ENCODE results near the gene RFT1. TPM values are rescaled to one million over a fixed set of nuclear protein-coding genes. Genes with fewer than 3 reads are reported as not detected.

Gene RFT1
- total RNA-seq, 5 donors from 2014 or later (not counting 1 experiment from before 2014, with no cell fraction given), result 14.4 to 27.8 (median 26.6) TPM

- Histone ChIP-seq H3K36me3 (ENCODE audit: control insufficient read depth in 2 of 2, extremely low read depth in 1 of 2, insufficient read depth in 1 of 2, low read length in 1 of 2) (peaks cover 2 to 44% of the 10 kb centered on the region in 2 donors), H3K4me3 (ENCODE audit: control insufficient read depth in 1 of 2, extremely low read depth in 1 of 2, low read length in 1 of 2) (no peak overlapping the region), H3K4me1 (ENCODE audit: control insufficient read depth in 1 of 2, extremely low read depth in 1 of 2, insufficient read depth in 2 of 2, low read length in 2 of 2) (peaks cover 3 to 9% of the 10 kb centered on the region in 2 experiments), H3K27me3 (replicated peaks in 1 of 2; ENCODE audit: control insufficient read depth in 2 of 2, extremely low read depth in 1 of 2, insufficient read depth in 2 of 2, low read length in 1 of 2) (no peaks in the 10 kb centered on the region), H3K9me3 (no peaks in the 10 kb centered on the region), H3K27ac (ENCODE audit: low read length) (no peak overlapping the region)
- Mint-ChIP-seq H3K4me3 (peak overlapping the region in 1 of 3 donors; percentile 8), H3K4me1 (peaks cover 9 to 28% (median 14%) of the 10 kb centered on the region in 3 donors), H3K36me3 (peaks cover 32% of the 10 kb centered on the region), H3K27ac (peak overlapping the region in 1 of 2 donors; percentile 68), H3K27me3 (no peaks in the 10 kb centered on the region), H3K9me3 (no peaks in the 10 kb centered on the region)
- DNase-seq (peak in 24 of 35 experiments; percentile 9 to 64 (median 26)), ATAC-seq (replicated peaks in 1 of 4) (peak in 3 of 4 experiments; percentile 50 to 80 (median 59))
- ChIA-PET CTCF (interaction anchor here in 1 of 2 donors (0.8 to 1.5 kb wide), 4 partner anchors 31 to 144 kb away, joined by 3 to 5 read pairs (median 3); no protein-coding TSS in a partner anchor), POLR2A (no interaction called here)
- 71% methylated on average over 4 of the region's 12 CpGs for WGBS (ENCODE audit: insufficient coverage)
Observed at GRCh38 chr3:53109891-53110771, 20.1 kb downstream of the RFT1 start.

DNA sequence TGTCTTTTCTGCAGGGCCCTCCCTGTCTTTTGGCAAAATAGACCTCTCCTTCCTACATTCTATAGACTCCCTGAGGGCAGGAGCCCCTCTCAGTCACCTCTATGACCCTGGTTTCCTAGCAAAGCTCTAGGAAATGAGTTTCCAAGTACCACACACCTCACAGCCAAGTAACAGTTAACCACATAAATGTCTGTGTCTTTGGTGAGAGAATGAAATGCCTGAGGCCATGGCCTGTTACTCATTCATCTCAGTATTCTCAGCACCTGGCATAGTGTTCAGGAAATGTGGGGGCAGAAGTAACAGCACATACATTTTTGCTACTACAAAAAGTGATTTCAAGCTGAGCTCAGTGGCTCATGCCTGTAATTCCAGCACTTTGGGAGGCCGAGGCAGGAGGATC, 21.0 kb downstream of the RFT1 start:
- Histone ChIP-seq H3K27me3 (replicated peaks in 1 of 2; ENCODE audit: control insufficient read depth in 2 of 2, extremely low read depth in 1 of 2, insufficient read depth in 2 of 2, low read length in 1 of 2) (no peaks in the 10 kb centered on the region), H3K27ac (ENCODE audit: low read length) (no peak overlapping the region), H3K4me1 (ENCODE audit: control insufficient read depth in 1 of 2, extremely low read depth in 1 of 2, insufficient read depth in 2 of 2, low read length in 2 of 2) (peaks cover 3 to 14% of the 10 kb centered on the region in 2 experiments), H3K9me3 (no peaks in the 10 kb centered on the region), H3K36me3 (ENCODE audit: control insufficient read depth in 2 of 2, extremely low read depth in 1 of 2, insufficient read depth in 1 of 2, low read length in 1 of 2) (peaks cover 0 to 41% of the 10 kb centered on the region in 2 donors), H3K4me3 (ENCODE audit: control insufficient read depth in 1 of 2, extremely low read depth in 1 of 2, low read length in 1 of 2) (no peak overlapping the region)
- ChIA-PET POLR2A (interaction anchor here in 1 of 2 donors (0.6 kb wide), 1 partner anchor 1067 kb away, joined by 3 read pairs; no protein-coding TSS in a partner anchor), CTCF (interaction anchor here in 1 of 2 donors (0.6 kb wide), 1 partner anchor 143 kb away, joined by 3 read pairs; no protein-coding TSS in a partner anchor)
- Mint-ChIP-seq H3K4me1 (peaks cover 11 to 28% (median 16%) of the 10 kb centered on the region in 3 donors), H3K4me3 (peak overlapping the region in 1 of 3 donors; percentile 12), H3K27ac (peak overlapping the region; percentile 57 to 66), H3K9me3 (no peaks in the 10 kb centered on the region), H3K36me3 (peaks cover 34% of the 10 kb centered on the region), H3K27me3 (no peaks in the 10 kb centered on the region)
- ATAC-seq (replicated peaks in 1 of 4) (peak in 1 of 4 experiments; percentile 60), DNase-seq (no peak)
- WGBS (ENCODE audit: insufficient coverage), result 67% methylated on average over 1 of the region's 1 CpG

DNA sequence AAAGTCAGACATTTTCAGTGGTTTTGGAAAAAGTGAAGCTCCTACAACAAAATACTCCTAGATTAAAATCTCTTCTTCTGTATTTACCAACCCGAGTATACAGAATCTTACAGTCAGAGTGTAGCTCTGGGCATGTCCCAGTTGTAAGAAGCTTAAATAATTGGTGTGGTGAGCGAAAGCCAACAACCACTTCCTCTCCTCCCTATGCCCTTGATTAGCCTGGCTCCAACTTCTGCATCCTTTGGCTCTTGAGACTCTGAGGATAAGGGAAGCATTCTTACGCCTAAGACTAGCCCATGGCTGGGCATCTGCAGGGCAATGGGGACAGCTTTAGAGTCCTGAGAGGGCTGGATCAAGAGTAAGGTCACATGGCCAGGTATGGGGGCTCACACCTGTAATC, 25.5 kb downstream of the RFT1 start:
- ATAC-seq (replicated peaks in 1 of 4) (no peak), DNase-seq (no peak)
- peaks cover 27 to 61% (median 40%) of the 10 kb centered on the region in 3 donors for H3K4me1 Mint-ChIP-seq
- no CpG with 5 or more reads among the region's 3 CpGs for WGBS (ENCODE audit: insufficient coverage)
- no peaks in the 10 kb centered on the region for H3K9me3 Mint-ChIP-seq
- Histone ChIP-seq H3K27ac (ENCODE audit: low read length) (no peak overlapping the region), H3K9me3 (no peaks in the 10 kb centered on the region), H3K36me3 (ENCODE audit: control insufficient read depth in 2 of 2, extremely low read depth in 1 of 2, insufficient read depth in 1 of 2, low read length in 1 of 2) (peaks cover 7 to 61% of the 10 kb centered on the region in 2 donors), H3K27me3 (replicated peaks in 1 of 2; ENCODE audit: control insufficient read depth in 2 of 2, extremely low read depth in 1 of 2, insufficient read depth in 2 of 2, low read length in 1 of 2) (no peaks in the 10 kb centered on the region), H3K4me1 (ENCODE audit: control insufficient read depth in 1 of 2, extremely low read depth in 1 of 2, insufficient read depth in 2 of 2, low read length in 2 of 2) (peaks cover 0 to 7% of the 10 kb centered on the region in 2 experiments), H3K4me3 (ENCODE audit: control insufficient read depth in 1 of 2, extremely low read depth in 1 of 2, low read length in 1 of 2) (no peak overlapping the region)
- peak overlapping the region in 1 of 2 donors; percentile 23 for H3K27ac Mint-ChIP-seq
- no peak overlapping the region for H3K4me3 Mint-ChIP-seq
- ChIA-PET POLR2A (no interaction called here), CTCF (interaction anchor here in 1 of 2 donors (0.6 to 1.3 kb wide), 4 partner anchors 9 to 160 kb away, joined by 3 to 4 read pairs (median 3); no protein-coding TSS in a partner anchor)
- peaks cover 53% of the 10 kb centered on the region for H3K36me3 Mint-ChIP-seq
- no peaks in the 10 kb centered on the region for H3K27me3 Mint-ChIP-seq

DNA sequence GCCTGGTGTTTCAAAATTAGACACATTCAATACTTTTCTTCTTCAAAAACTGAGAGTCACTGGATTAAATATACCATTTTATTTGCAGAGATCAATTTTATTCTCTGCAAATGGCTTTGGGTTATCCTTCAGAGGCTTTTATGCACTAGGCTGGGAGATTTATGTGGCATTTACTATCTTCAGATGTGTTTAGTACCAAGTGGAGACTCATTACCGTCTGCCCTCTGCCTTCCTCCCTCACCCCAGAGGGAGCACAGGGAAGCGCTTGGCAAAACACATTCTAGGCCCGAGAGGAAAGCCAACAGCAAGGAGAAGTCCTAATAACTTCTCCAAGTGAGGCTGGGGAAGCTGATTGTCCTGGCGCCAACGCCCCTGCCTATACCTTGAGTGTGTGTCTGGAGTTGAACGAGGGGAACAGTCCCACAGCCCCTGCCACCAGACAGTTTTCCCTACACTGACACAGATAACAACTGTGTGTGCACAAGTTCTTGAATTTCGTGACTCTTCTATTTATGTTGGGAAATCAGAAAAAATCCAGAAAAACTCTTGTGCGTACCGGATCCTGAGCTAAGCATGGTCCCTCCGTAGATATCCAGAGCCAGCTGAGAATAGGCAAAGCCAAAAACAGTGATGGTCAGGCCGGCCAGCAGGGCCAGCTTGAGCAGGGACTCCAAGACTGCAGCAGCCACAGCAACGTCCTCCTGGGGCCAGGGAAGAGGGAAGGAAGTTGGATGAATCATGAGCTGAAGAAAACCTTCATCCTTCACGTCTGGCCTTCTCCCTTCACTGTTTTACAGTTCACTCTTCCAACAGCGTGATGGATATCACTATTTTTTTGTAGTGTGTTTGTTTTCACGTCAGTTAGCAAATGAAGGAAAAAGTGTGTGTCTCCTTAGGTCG, 26.6 kb downstream of the RFT1 start:
- Histone ChIP-seq H3K36me3 (ENCODE audit: control insufficient read depth in 2 of 2, extremely low read depth in 1 of 2, insufficient read depth in 1 of 2, low read length in 1 of 2) (peaks cover 16 to 64% of the 10 kb centered on the region in 2 donors), H3K4me1 (ENCODE audit: control insufficient read depth in 1 of 2, extremely low read depth in 1 of 2, insufficient read depth in 2 of 2, low read length in 2 of 2) (peaks cover 0 to 6% of the 10 kb centered on the region in 2 experiments), H3K27ac (ENCODE audit: low read length) (no peak overlapping the region), H3K27me3 (replicated peaks in 1 of 2; ENCODE audit: control insufficient read depth in 2 of 2, extremely low read depth in 1 of 2, insufficient read depth in 2 of 2, low read length in 1 of 2) (no peaks in the 10 kb centered on the region), H3K9me3 (no peaks in the 10 kb centered on the region), H3K4me3 (ENCODE audit: control insufficient read depth in 1 of 2, extremely low read depth in 1 of 2, low read length in 1 of 2) (no peak overlapping the region)
- Mint-ChIP-seq H3K27me3 (no peaks in the 10 kb centered on the region), H3K27ac (no peak overlapping the region), H3K36me3 (peaks cover 56% of the 10 kb centered on the region), H3K9me3 (no peaks in the 10 kb centered on the region), H3K4me3 (no peak overlapping the region), H3K4me1 (peaks cover 22 to 59% (median 35%) of the 10 kb centered on the region in 3 donors)
- 100% methylated on average over 4 of the region's 16 CpGs for WGBS (ENCODE audit: insufficient coverage)
- DNase-seq, result no peak
- ChIA-PET CTCF (interaction anchor here in 1 of 2 donors (1.2 to 1.3 kb wide), 2 partner anchors 11 to 14 kb away, joined by 3 to 4 read pairs; no protein-coding TSS in a partner anchor), POLR2A (no interaction called here)
- ATAC-seq (replicated peaks in 1 of 4), result no peak

- Histone ChIP-seq H3K9me3 (no peaks in the 10 kb centered on the region), H3K27ac (ENCODE audit: low read length) (no peak overlapping the region), H3K27me3 (replicated peaks in 1 of 2; ENCODE audit: control insufficient read depth in 2 of 2, extremely low read depth in 1 of 2, insufficient read depth in 2 of 2, low read length in 1 of 2) (no peaks in the 10 kb centered on the region), H3K4me1 (ENCODE audit: control insufficient read depth in 1 of 2, extremely low read depth in 1 of 2, insufficient read depth in 2 of 2, low read length in 2 of 2) (peaks cover 0 to 6% of the 10 kb centered on the region in 2 experiments), H3K4me3 (ENCODE audit: control insufficient read depth in 1 of 2, extremely low read depth in 1 of 2, low read length in 1 of 2) (no peak overlapping the region), H3K36me3 (ENCODE audit: control insufficient read depth in 2 of 2, extremely low read depth in 1 of 2, insufficient read depth in 1 of 2, low read length in 1 of 2) (peaks cover 22 to 68% of the 10 kb centered on the region in 2 donors)
- H3K4me1 Mint-ChIP-seq, result peaks cover 25 to 49% (median 39%) of the 10 kb centered on the region in 3 donors
- H3K9me3 Mint-ChIP-seq, result no peaks in the 10 kb centered on the region
- no peaks in the 10 kb centered on the region for H3K27me3 Mint-ChIP-seq
- ChIA-PET POLR2A (no interaction called here), CTCF (interaction anchor here (0.6 to 0.7 kb wide), 3 partner anchors 75 to 871 kb away, joined by 3 to 4 read pairs (median 3); no protein-coding TSS in a partner anchor)
- peaks cover 56% of the 10 kb centered on the region for H3K36me3 Mint-ChIP-seq
- ATAC-seq (replicated peaks in 1 of 4), result peak; percentile 31 to 74 (median 64)
- WGBS (ENCODE audit: insufficient coverage), result 29% methylated on average over 2 of the region's 6 CpGs
- peak overlapping the region in 1 of 3 donors; percentile 45 for H3K4me3 Mint-ChIP-seq
- DNase-seq, result peak in 3 of 35 experiments; percentile 10 to 30 (median 10)
- peak overlapping the region; percentile 74 to 85 for H3K27ac Mint-ChIP-seq
Observed at GRCh38 chr3:53102601-53103147, 27.6 kb downstream of the RFT1 start.

All from T-cell (primary cell).